ENCODE measurements around the gene UBE2N.
A peak's percentile ranks its signal among the peaks of the same experiment; 100 is the strongest.

UBE2N gene

GRCh38 chr12:93476555-93476954, 34.8 kb upstream of the UBE2N start:
- TF ChIP-seq MEIS1 (CRISPR knock-in tag; IDR thresholded peaks at IDR 0.05; ENCODE audit: borderline replicate concordance): no peak
- H3K4me1 ChIP-seq (ENCODE audit: control insufficient read depth, insufficient read depth, low read length): no peaks in the 10 kb centered on the region
- ChIA-PET CTCF (interaction anchor here (0.8 kb wide), 1 partner anchor 9 kb away, joined by 3 read pairs; the partner anchor contains the start of gene MRPL42), POLR2A (interaction anchor here (0.6 kb wide), 1 partner anchor 9 kb away, joined by 3 read pairs; no protein-coding TSS in a partner anchor)
- H3K27ac ChIP-seq (ENCODE audit: extremely low read depth, low read depth, low read length): no peak overlapping the region
- H3K36me3 ChIP-seq (ENCODE audit: control insufficient read depth in 2 of 2, insufficient read depth in 1 of 2, low read length in 2 of 2): peaks cover 69 to 76% of the 10 kb centered on the region in 2 experiments
- H3K9me3 ChIP-seq (ENCODE audit: control insufficient read depth, insufficient read depth, low read depth, low read length): no peaks in the 10 kb centered on the region
- no peak overlapping the region for H3K4me3 ChIP-seq (ENCODE audit: low read depth, low read length)

- Histone ChIP-seq H3K27ac (ENCODE audit: extremely low read depth, low read depth, low read length) (no peak overlapping the region), H3K4me1 (ENCODE audit: control insufficient read depth, insufficient read depth, low read length) (no peaks in the 10 kb centered on the region), H3K36me3 (ENCODE audit: control insufficient read depth in 2 of 2, insufficient read depth in 1 of 2, low read length in 2 of 2) (peaks cover 36 to 45% of the 10 kb centered on the region in 2 experiments; a peak in 2 of 3 replicates), H3K9me3 (ENCODE audit: control insufficient read depth, insufficient read depth, low read depth, low read length) (no peaks in the 10 kb centered on the region), H3K4me3 (ENCODE audit: low read depth, low read length) (no peak overlapping the region)
- ChIA-PET POLR2A (interaction anchor here (1.7 kb wide), 1 partner anchor 9 kb away, joined by 3 read pairs; no protein-coding TSS in a partner anchor), CTCF (no interaction called here)
- 0 out of 2 replicates have a peak, but pooled peaks have one; percentile 29 for TF ChIP-seq PRDM1 (tag by site-specific recombination; IDR thresholded peaks at IDR 0.05)
- TF ChIP-seq MZF1 (tag by site-specific recombination; IDR thresholded peaks at IDR 0.05; ENCODE audit: borderline replicate concordance): no peak
- TF ChIP-seq ZNF121 (tag by site-specific recombination; IDR thresholded peaks at IDR 0.05): peak; percentile 93
- TF ChIP-seq PATZ1 (tag by site-specific recombination; IDR thresholded peaks at IDR 0.05): no peak
- no peak for TF ChIP-seq ZNF501 (tag by site-specific recombination; IDR thresholded peaks at IDR 0.05)
Observed at GRCh38 chr12:93469386-93469785, 27.6 kb upstream of the UBE2N start.

GRCh38 chr12:93468008-93468371, 26.2 kb upstream of the UBE2N start:
- CTCF ChIA-PET: interaction anchor here (0.5 to 1.5 kb wide), 8 partner anchors 9 to 325 kb away, joined by 3 to 10 read pairs (median 4); no protein-coding TSS in a partner anchor
- no peaks in the 10 kb centered on the region for H3K4me1 ChIP-seq (ENCODE audit: control insufficient read depth, insufficient read depth, low read length)
- H3K27ac ChIP-seq (ENCODE audit: extremely low read depth, low read depth, low read length): peak overlapping the region; percentile 79
- H3K9me3 ChIP-seq (ENCODE audit: control insufficient read depth, insufficient read depth, low read depth, low read length): no peaks in the 10 kb centered on the region
- POLR2A ChIA-PET: interaction anchor here (1.0 to 1.6 kb wide), 4 partner anchors 9 to 26 kb away, joined by 3 to 7 read pairs (median 3); partner anchors contain the start of gene UBE2N
- TF ChIP-seq ZNF692 (tag by site-specific recombination; IDR thresholded peaks at IDR 0.05): no peak
- peak; percentile 81 for TF ChIP-seq PRDM1 (tag by site-specific recombination; IDR thresholded peaks at IDR 0.05)
- H3K36me3 ChIP-seq (ENCODE audit: control insufficient read depth in 2 of 2, insufficient read depth in 1 of 2, low read length in 2 of 2): peaks cover 23 to 35% of the 10 kb centered on the region in 2 experiments; a peak in 2 of 3 replicates
- H3K4me3 ChIP-seq (ENCODE audit: low read depth, low read length): peak overlapping the region; percentile 94

GRCh38 chr12:93467351-93468007, 25.7 kb upstream of the UBE2N start, which contains the start of gene MRPL42:
Gene MRPL42, plus strand, starts transcription at chr12:93467514. Its CDS starts 1,772 bp downstream, at chr12:93469286.
- Histone ChIP-seq H3K36me3 (ENCODE audit: control insufficient read depth in 2 of 2, insufficient read depth in 1 of 2, low read length in 2 of 2) (peaks cover 22 to 30% of the 10 kb centered on the region in 2 experiments; a peak in 2 of 3 replicates), H3K4me3 (ENCODE audit: low read depth, low read length) (peak within 1 kb of the TSS; percentile 94), H3K9me3 (ENCODE audit: control insufficient read depth, insufficient read depth, low read depth, low read length) (no peaks in the 10 kb centered on the region), H3K27ac (ENCODE audit: extremely low read depth, low read depth, low read length) (peak within 1 kb of the TSS; percentile 79), H3K4me1 (ENCODE audit: control insufficient read depth, insufficient read depth, low read length) (no peaks in the 10 kb centered on the region)
- POLR2A ChIA-PET: interaction anchor here (0.6 to 1.6 kb wide), 7 partner anchors 9 to 968 kb away, joined by 3 to 7 read pairs (median 3); partner anchors contain the start of gene UBE2N
- CTCF ChIA-PET: interaction anchor here (0.5 to 1.5 kb wide), 12 partner anchors 9 to 1069 kb away, joined by 3 to 10 read pairs (median 4); no protein-coding TSS in a partner anchor
- TF ChIP-seq ZBTB10 (tag by site-specific recombination; IDR thresholded peaks at IDR 0.05): peak; percentile 83
- TF ChIP-seq ZNF580 (tag by site-specific recombination; IDR thresholded peaks at IDR 0.05): 0 out of 2 replicates have a peak, but pooled peaks have one; percentile 33
- peak; percentile 99 for TF ChIP-seq CTCF (tag by site-specific recombination; IDR thresholded peaks at IDR 0.05)
- peak; percentile 66 for TF ChIP-seq ZNF24 (tag by site-specific recombination; IDR thresholded peaks at IDR 0.05)
- peak; percentile 51 for TF ChIP-seq PRDM10 (tag by site-specific recombination; IDR thresholded peaks at IDR 0.05)

All from HEK293 (cell line).